ENCODE results near the gene DNAH2.

DNA sequence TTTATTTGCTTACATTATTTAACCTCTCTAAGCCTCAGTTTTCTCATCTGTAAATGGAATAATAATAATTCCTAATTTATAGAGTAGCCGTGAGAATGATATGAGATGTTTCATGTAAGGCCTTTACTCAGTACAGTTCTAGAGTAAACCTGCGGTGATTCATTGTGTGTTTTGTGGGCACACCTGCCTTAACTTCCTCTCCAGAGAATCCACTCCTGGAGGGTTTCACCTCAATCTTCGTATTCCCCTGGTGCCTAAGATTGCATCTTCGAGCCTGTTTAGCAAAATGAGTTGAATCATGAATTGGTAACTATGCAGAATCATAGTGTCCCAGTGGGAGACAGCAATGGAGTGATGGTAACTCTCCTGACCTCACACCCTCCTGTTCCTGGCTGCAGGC is 52.3 kb downstream of the DNAH2 start:
- TF ChIP-seq, protein P1, sequence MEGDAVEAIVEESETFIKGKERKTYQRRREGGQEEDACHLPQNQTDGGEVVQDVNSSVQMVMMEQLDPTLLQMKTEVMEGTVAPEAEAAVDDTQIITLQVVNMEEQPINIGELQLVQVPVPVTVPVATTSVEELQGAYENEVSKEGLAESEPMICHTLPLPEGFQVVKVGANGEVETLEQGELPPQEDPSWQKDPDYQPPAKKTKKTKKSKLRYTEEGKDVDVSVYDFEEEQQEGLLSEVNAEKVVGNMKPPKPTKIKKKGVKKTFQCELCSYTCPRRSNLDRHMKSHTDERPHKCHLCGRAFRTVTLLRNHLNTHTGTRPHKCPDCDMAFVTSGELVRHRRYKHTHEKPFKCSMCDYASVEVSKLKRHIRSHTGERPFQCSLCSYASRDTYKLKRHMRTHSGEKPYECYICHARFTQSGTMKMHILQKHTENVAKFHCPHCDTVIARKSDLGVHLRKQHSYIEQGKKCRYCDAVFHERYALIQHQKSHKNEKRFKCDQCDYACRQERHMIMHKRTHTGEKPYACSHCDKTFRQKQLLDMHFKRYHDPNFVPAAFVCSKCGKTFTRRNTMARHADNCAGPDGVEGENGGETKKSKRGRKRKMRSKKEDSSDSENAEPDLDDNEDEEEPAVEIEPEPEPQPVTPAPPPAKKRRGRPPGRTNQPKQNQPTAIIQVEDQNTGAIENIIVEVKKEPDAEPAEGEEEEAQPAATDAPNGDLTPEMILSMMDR (IDR thresholded peaks at IDR 0.05; ENCODE audit: low read length) = no peak
- no peak for TF ChIP-seq EZH2 (IDR thresholded peaks at IDR 0.05; ENCODE audit: borderline replicate concordance, low read length)
